Transverse colon (tissue), 4 donors: ENCODE results near the gene PIAS1.

Experiments used
- POLR2A ChIP-seq: fragments of 450-650 bp; IDR thresholded peaks from one replicate; pipeline ENCODE4 v1.6.1; 2016; ENCODE audit warnings: antibody characterized with exemption, mild to moderate bottlenecking, moderate library complexity
- POLR2AphosphoS5 ChIP-seq, 3 donors: sonication (generic); formaldehyde crosslinking; IDR thresholded peaks; one replicate each; pipeline ENCODE4 v1.6.1; 2016; ENCODE audit warnings: antibody characterized with exemption in 3 of 3
- TF ChIP-seq, protein P1 (sequence below), 5 experiments: fragments of 200-600 bp in 3 of 5; fragments of 450-650 bp in 2 of 5; sonication (generic) in 3 of 5; IDR thresholded peaks; 1 replicate in 2 of 5; 2 replicates in 3 of 5; pipeline ENCODE4 v1.5.1; 2016 to 2017; ENCODE audit warnings: antibody characterized with exemption in 5 of 5, inconsistent platforms in 3 of 5, mild to moderate bottlenecking in 2 of 5, moderate library complexity in 1 of 5

DNA sequence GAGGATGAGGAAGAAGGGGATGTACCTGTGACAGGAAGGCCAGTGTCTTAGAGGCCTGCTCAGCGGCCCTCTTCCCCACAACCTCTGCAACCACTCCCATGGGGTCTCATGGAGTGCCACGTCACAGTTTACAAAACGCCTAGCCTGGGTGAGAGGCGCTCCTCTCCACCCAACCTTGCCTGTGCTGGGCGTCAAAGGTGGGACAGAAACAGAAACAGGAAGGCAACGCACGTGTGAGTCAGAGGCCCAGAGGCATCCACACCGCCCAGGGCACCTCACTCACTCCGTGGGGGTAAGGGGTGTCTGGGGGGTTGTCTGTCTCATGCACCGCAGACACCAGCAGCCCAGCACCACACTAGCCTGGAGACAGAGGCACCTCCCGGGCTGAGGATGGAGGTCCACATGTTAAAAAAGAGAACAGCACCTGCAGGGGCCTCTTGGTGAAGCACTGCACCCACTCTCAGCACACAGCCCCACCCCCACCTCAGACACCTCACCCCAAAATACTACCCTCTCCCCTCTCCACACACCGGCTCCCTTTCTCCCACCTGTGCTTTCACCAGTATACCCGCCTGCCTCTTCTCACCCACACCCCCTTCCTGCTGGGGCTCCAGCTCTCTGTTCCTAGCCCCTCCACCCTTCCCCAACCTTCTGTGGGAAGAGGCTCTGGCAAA is 155.8 kb downstream of the PIAS1 start:
- TF ChIP-seq, protein P1, sequence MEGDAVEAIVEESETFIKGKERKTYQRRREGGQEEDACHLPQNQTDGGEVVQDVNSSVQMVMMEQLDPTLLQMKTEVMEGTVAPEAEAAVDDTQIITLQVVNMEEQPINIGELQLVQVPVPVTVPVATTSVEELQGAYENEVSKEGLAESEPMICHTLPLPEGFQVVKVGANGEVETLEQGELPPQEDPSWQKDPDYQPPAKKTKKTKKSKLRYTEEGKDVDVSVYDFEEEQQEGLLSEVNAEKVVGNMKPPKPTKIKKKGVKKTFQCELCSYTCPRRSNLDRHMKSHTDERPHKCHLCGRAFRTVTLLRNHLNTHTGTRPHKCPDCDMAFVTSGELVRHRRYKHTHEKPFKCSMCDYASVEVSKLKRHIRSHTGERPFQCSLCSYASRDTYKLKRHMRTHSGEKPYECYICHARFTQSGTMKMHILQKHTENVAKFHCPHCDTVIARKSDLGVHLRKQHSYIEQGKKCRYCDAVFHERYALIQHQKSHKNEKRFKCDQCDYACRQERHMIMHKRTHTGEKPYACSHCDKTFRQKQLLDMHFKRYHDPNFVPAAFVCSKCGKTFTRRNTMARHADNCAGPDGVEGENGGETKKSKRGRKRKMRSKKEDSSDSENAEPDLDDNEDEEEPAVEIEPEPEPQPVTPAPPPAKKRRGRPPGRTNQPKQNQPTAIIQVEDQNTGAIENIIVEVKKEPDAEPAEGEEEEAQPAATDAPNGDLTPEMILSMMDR (IDR thresholded peaks at IDR 0.05) = no peak
- TF ChIP-seq POLR2A = no peak
- no peak for TF ChIP-seq POLR2AphosphoS5 (IDR thresholded peaks at IDR 0.05)
